Gastroesophageal sphincter (tissue), 3 donors: ENCODE results near the gene SLC38A9.

ENCODE experiments used
- CTCF ChIP-seq, 4 experiments: fragments of 200-600 bp in 2 of 4; fragments of 450-650 bp in 2 of 4; sonication (generic) in 1 of 4; IDR thresholded peaks; one replicate each; pipeline ENCODE4 v1.5.1; 2017 to 2019; ENCODE audit warnings: antibody characterized with exemption in 4 of 4, mild to moderate bottlenecking in 2 of 4, moderate library complexity in 2 of 4
- EP300 ChIP-seq: sonication (generic); formaldehyde crosslinking; IDR thresholded peaks from one replicate; pipeline ENCODE4 v1.6.1; 2017; ENCODE audit warnings: antibody characterized with exemption, mild to moderate bottlenecking
- POLR2A ChIP-seq, 2 donors: fragments of 450-650 bp; IDR thresholded peaks; one replicate each; pipeline ENCODE4 v1.6.1; 2017; ENCODE audit warnings: antibody characterized with exemption in 2 of 2, mild to moderate bottlenecking in 2 of 2, moderate library complexity in 1 of 2

GRCh38 chr5:55671975-55672374, 40.1 kb downstream of the SLC38A9 start:
- TF ChIP-seq CTCF (IDR thresholded peaks at IDR 0.05) (no peak), POLR2A (IDR thresholded peaks at IDR 0.05) (no peak), EP300 (no peak)
